Measurements from ENCODE around the gene EMD. TPM values are rescaled to one million over a fixed set of nuclear protein-coding genes. Genes with fewer than 3 reads are reported as not detected.

EMD gene
- total RNA-seq, 1 experiment from 2014 or later = 115 TPM

DNA sequence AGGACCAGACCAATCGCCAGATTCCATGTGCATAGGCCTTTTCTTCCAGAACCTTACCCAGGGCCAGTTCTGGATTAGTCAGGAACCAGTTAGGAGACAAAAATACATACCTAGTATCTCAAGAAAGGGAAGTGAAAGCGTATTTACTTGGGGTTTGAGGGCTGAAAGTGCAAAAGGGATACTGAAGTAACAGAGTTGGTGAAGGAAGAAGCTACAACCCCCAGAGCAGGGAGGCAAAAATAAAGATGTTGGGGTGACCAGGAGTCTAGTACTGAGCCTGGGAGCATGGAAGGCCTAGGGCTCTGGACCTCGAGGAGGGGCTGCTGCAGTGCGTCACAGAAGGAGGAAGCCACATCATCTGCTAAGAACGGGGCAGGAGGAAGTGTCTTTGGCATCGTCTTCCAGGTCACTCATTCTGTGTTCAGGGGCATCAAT is 45.2 kb upstream of the EMD start:
- H3K9me3 Mint-ChIP-seq = peaks cover 62 to 65% of the 10 kb centered on the region in 2 experiments

More for the DNA sequence above, 45.2 kb upstream of the EMD start:
- H2BK15ac ChIP-seq (ENCODE audit: low read depth, low read length) = no peak overlapping the region
- H3K56ac ChIP-seq (ENCODE audit: insufficient read length, low read depth, low read length) = no peak overlapping the region
- Mint-ChIP-seq H3K27me3 (ENCODE audit: low read depth) (peaks cover 7% of the 10 kb centered on the region), H3K4me3 (no peak overlapping the region), H3K4me1 (peaks cover 4 to 6% of the 10 kb centered on the region in 2 experiments; a peak in 3 of 4 replicates), H3K36me3 (ENCODE audit: insufficient read depth in 1 of 3, low read depth in 3 of 3) (peaks cover 0 to 6% (median 2%) of the 10 kb centered on the region in 3 experiments; a peak in 3 of 7 replicates), H3K27ac (no peak overlapping the region)
- no peaks in the 10 kb centered on the region for H3K79me1 ChIP-seq (ENCODE audit: insufficient read depth, low read depth, low read length, poor library complexity, severe bottlenecking)
- H3K9ac ChIP-seq (ENCODE audit: extremely low read depth, insufficient read length, low read length) = no peak overlapping the region
- H3K4me2 ChIP-seq (ENCODE audit: insufficient read depth, insufficient read length, low read length) = no peak overlapping the region
- no peaks in the 10 kb centered on the region for H3K4me1 ChIP-seq (ENCODE audit: insufficient read depth, low read length)
- H3K23ac ChIP-seq (ENCODE audit: insufficient read length, low read depth, low read length) = no peak overlapping the region
- no peaks in the 10 kb centered on the region for H3K23me2 ChIP-seq (ENCODE audit: insufficient read length, low read depth, low read length, poor library complexity, severe bottlenecking)
- no peak overlapping the region for H3K4ac ChIP-seq (ENCODE audit: low read depth, low read length)
- H3K9me3 ChIP-seq (ENCODE audit: control insufficient read depth, low read depth, low read length) = peaks cover 28% of the 10 kb centered on the region
- no peak overlapping the region for H4K91ac ChIP-seq (ENCODE audit: insufficient read length, low read depth, low read length)
- H3K27ac ChIP-seq (ENCODE audit: insufficient read length, low read depth, low read length) = no peak overlapping the region
- no peaks in the 10 kb centered on the region for H4K20me1 ChIP-seq (ENCODE audit: control insufficient read depth, insufficient read depth, insufficient read length)
- H2BK12ac ChIP-seq (ENCODE audit: insufficient read length, low read depth, low read length) = no peak overlapping the region
- H3T11ph ChIP-seq (ENCODE audit: low read length) = no peak overlapping the region
- H3K79me2 ChIP-seq (ENCODE audit: insufficient read depth, low read length) = no peaks in the 10 kb centered on the region
- no peak overlapping the region for H4K5ac ChIP-seq (ENCODE audit: insufficient read length, low read depth, low read length)
- H3K18ac ChIP-seq (ENCODE audit: insufficient read length, low read depth, low read length) = no peak overlapping the region
- H2BK20ac ChIP-seq (ENCODE audit: low read depth, low read length, poor library complexity, severe bottlenecking) = no peak overlapping the region
- TF ChIP-seq, protein P1, sequence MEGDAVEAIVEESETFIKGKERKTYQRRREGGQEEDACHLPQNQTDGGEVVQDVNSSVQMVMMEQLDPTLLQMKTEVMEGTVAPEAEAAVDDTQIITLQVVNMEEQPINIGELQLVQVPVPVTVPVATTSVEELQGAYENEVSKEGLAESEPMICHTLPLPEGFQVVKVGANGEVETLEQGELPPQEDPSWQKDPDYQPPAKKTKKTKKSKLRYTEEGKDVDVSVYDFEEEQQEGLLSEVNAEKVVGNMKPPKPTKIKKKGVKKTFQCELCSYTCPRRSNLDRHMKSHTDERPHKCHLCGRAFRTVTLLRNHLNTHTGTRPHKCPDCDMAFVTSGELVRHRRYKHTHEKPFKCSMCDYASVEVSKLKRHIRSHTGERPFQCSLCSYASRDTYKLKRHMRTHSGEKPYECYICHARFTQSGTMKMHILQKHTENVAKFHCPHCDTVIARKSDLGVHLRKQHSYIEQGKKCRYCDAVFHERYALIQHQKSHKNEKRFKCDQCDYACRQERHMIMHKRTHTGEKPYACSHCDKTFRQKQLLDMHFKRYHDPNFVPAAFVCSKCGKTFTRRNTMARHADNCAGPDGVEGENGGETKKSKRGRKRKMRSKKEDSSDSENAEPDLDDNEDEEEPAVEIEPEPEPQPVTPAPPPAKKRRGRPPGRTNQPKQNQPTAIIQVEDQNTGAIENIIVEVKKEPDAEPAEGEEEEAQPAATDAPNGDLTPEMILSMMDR (conservative IDR thresholded peaks at IDR 0.05) = no peak
- H2BK5ac ChIP-seq (ENCODE audit: insufficient read length, low read length) = no peak overlapping the region
- no peak overlapping the region for H2AK5ac ChIP-seq (ENCODE audit: insufficient read length, low read length)
- no peak overlapping the region for H2BK120ac ChIP-seq (ENCODE audit: low read depth, low read length, poor library complexity, severe bottlenecking)
- no peak overlapping the region for H2AFZ ChIP-seq (ENCODE audit: low read length)
- WGBS (ENCODE audit: extremely low coverage, insufficient read length, low lambda C conversion rate) = no CpG with 5 or more reads among the region's 6 CpGs
- no peak overlapping the region for H4K8ac ChIP-seq (replicated peaks; ENCODE audit: insufficient read length, low read depth, low read length)
- H3K14ac ChIP-seq (ENCODE audit: insufficient read depth, low read length) = no peak overlapping the region
- DNase-seq = no peak
- H3K27me3 ChIP-seq (ENCODE audit: insufficient read depth, low read length) = no peaks in the 10 kb centered on the region
